ENCODE measurements around the gene ZBTB33.

The ZBTB33 gene

GRCh38 chrX:120297923-120298322 lies 47.3 kb downstream of the ZBTB33 start:
- no peak overlapping the region for H2AFZ ChIP-seq (ENCODE audit: low read depth, low read length, severe bottlenecking)
- H3K4me3 ChIP-seq (ENCODE audit: insufficient read depth, low read length, poor library complexity, severe bottlenecking): no peak overlapping the region
- H3K9ac ChIP-seq (ENCODE audit: low read length): no peak overlapping the region
- no peak overlapping the region for H3K4me2 ChIP-seq (ENCODE audit: low read depth, low read length, poor library complexity, severe bottlenecking)
- H3K27ac ChIP-seq (ENCODE audit: low read depth, low read length): no peak overlapping the region
- H3K36me3 ChIP-seq (ENCODE audit: low read length): no peaks in the 10 kb centered on the region
- H3F3A ChIP-seq (ENCODE audit: insufficient read depth): no peaks in the 10 kb centered on the region
- H3K79me2 ChIP-seq (ENCODE audit: insufficient read depth, low read length): no peaks in the 10 kb centered on the region
- no peak for TF ChIP-seq EZH2phosphoT487 (conservative IDR thresholded peaks at IDR 0.05; ENCODE audit: low read length)
- TF ChIP-seq, protein P1, sequence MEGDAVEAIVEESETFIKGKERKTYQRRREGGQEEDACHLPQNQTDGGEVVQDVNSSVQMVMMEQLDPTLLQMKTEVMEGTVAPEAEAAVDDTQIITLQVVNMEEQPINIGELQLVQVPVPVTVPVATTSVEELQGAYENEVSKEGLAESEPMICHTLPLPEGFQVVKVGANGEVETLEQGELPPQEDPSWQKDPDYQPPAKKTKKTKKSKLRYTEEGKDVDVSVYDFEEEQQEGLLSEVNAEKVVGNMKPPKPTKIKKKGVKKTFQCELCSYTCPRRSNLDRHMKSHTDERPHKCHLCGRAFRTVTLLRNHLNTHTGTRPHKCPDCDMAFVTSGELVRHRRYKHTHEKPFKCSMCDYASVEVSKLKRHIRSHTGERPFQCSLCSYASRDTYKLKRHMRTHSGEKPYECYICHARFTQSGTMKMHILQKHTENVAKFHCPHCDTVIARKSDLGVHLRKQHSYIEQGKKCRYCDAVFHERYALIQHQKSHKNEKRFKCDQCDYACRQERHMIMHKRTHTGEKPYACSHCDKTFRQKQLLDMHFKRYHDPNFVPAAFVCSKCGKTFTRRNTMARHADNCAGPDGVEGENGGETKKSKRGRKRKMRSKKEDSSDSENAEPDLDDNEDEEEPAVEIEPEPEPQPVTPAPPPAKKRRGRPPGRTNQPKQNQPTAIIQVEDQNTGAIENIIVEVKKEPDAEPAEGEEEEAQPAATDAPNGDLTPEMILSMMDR (IDR thresholded peaks at IDR 0.05; ENCODE audit: insufficient read depth, low read length, poor library complexity, severe bottlenecking): no peak
- no peaks in the 10 kb centered on the region for H3K27me3 ChIP-seq (ENCODE audit: low read length)
- no peaks in the 10 kb centered on the region for H4K20me1 ChIP-seq (ENCODE audit: low read depth, low read length)
- H3K9me2 ChIP-seq (replicated peaks; ENCODE audit: insufficient read depth, low read length): no peaks in the 10 kb centered on the region
- no peaks in the 10 kb centered on the region for H3K9me3 ChIP-seq (ENCODE audit: insufficient read depth, low read length)

DNA sequence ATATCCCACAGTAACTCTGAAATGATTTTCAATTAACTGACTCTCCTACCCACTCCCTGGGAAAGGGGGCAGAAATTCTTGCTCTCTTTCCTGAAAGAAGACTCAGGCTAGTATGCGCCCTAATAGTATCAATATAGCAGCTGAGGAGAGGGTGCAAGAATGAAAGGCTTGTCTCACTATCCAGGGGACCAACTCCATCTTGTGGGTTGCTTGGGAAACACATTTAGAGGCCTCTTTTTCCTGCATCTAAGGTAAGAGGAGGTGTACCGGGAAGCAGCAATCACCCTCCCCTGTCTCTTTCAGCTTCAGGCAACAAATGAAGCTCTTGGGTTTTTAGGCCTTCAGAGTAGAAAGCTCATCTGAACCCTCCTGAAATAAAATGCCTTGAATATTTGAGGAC lies 49.3 kb downstream of the ZBTB33 start:
- no peaks in the 10 kb centered on the region for H3K27me3 ChIP-seq (ENCODE audit: low read length)
- TF ChIP-seq, protein P1 (IDR thresholded peaks at IDR 0.05; ENCODE audit: insufficient read depth, low read length, poor library complexity, severe bottlenecking): no peak
- no peak for TF ChIP-seq EZH2phosphoT487 (conservative IDR thresholded peaks at IDR 0.05; ENCODE audit: low read length)
- H4K20me1 ChIP-seq (ENCODE audit: low read depth, low read length): no peaks in the 10 kb centered on the region
- H3K4me3 ChIP-seq (ENCODE audit: insufficient read depth, low read length, poor library complexity, severe bottlenecking): no peak overlapping the region
- H3K36me3 ChIP-seq (ENCODE audit: low read length): no peaks in the 10 kb centered on the region
- H2AFZ ChIP-seq (ENCODE audit: low read depth, low read length, severe bottlenecking): no peak overlapping the region
- H3K27ac ChIP-seq (ENCODE audit: low read depth, low read length): no peak overlapping the region
- H3K4me2 ChIP-seq (ENCODE audit: low read depth, low read length, poor library complexity, severe bottlenecking): no peak overlapping the region
- no peaks in the 10 kb centered on the region for H3K9me2 ChIP-seq (replicated peaks; ENCODE audit: insufficient read depth, low read length)
- no peaks in the 10 kb centered on the region for H3K79me2 ChIP-seq (ENCODE audit: insufficient read depth, low read length)
- H3K9me3 ChIP-seq (ENCODE audit: insufficient read depth, low read length): no peaks in the 10 kb centered on the region
- H3F3A ChIP-seq (ENCODE audit: insufficient read depth): no peaks in the 10 kb centered on the region
- no peak overlapping the region for H3K9ac ChIP-seq (ENCODE audit: low read length)

DNA sequence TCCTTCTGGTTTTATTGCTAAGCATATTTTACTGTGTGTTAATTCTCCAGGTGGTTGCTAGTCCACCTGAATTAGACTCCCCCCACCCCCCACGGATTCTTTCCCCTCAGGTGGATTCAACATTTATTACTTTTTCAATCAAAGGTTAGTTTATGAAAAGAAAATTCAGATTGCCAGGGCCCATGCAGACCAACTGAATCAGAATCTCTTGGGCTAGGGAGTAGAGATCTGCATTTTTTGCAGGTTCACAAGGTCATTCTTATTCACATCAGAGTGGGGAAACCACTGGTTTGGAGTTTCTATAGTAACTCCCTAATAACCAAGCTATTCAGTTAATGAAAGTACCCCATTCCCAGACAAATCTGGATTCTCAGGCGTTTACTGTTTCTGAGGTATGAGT lies 50.9 kb downstream of the ZBTB33 start:
- Histone ChIP-seq H3K27ac (ENCODE audit: low read depth, low read length) (peak overlapping the region; percentile 57), H3K79me2 (ENCODE audit: insufficient read depth, low read length) (no peaks in the 10 kb centered on the region), H3F3A (ENCODE audit: insufficient read depth) (no peaks in the 10 kb centered on the region), H3K9me3 (ENCODE audit: insufficient read depth, low read length) (no peaks in the 10 kb centered on the region), H3K9ac (ENCODE audit: low read length) (peak overlapping the region; percentile 33; the same call in 1 of the 2 replicates), H3K36me3 (ENCODE audit: low read length) (no peaks in the 10 kb centered on the region), H3K4me3 (ENCODE audit: insufficient read depth, low read length, poor library complexity, severe bottlenecking) (no peak overlapping the region), H3K27me3 (ENCODE audit: low read length) (no peaks in the 10 kb centered on the region), H2AFZ (ENCODE audit: low read depth, low read length, severe bottlenecking) (peak overlapping the region; percentile 10), H3K4me2 (ENCODE audit: low read depth, low read length, poor library complexity, severe bottlenecking) (peak overlapping the region; percentile 65), H3K9me2 (replicated peaks; ENCODE audit: insufficient read depth, low read length) (no peaks in the 10 kb centered on the region), H4K20me1 (ENCODE audit: low read depth, low read length) (no peaks in the 10 kb centered on the region)
- TF ChIP-seq, protein P1 (IDR thresholded peaks at IDR 0.05; ENCODE audit: insufficient read depth, low read length, poor library complexity, severe bottlenecking): no peak
- TF ChIP-seq EZH2phosphoT487 (conservative IDR thresholded peaks at IDR 0.05; ENCODE audit: low read length): no peak

Data from SU-DHL-6 (cell line).